ENCODE results near the gene CPLX1. TPM values are rescaled to one million over a fixed set of nuclear protein-coding genes. Genes with fewer than 3 reads are reported as not detected.

CPLX1 gene
- total RNA-seq, 4 donors from 2014 or later, result 0.12 to 0.34 (median 0.13) TPM; not detected in 1

GRCh38 chr4:844752-845232 lies 18.9 kb upstream of the CPLX1 start:
- DNase-seq (ENCODE audit: low spot score in 2 of 2), result no peak
- no peak for TF ChIP-seq POLR2A (IDR thresholded peaks at IDR 0.05)
- TF ChIP-seq CTCF (IDR thresholded peaks at IDR 0.05), result no peak

GRCh38 chr4:839675-840443 lies 13.9 kb upstream of the CPLX1 start:
- 89 to 90% methylated on average over 4 of the region's 4 CpGs for WGBS, 2 donors
- H3K4me3 ChIP-seq (ENCODE audit: low read depth, poor library complexity, severe bottlenecking), result no peak overlapping the region
- intact Hi-C loops (cut with DNase I; ENCODE audit: low total_unique reads), result no loop called here
- no peak for DNase-seq (ENCODE audit: low spot score in 2 of 2)
- TF ChIP-seq POLR2A (IDR thresholded peaks at IDR 0.05) (no peak), CTCF (IDR thresholded peaks at IDR 0.05) (no peak)

More at GRCh38 chr4:844752-845232, 18.9 kb upstream of the CPLX1 start:
- no peak overlapping the region for H3K4me3 ChIP-seq (ENCODE audit: low read depth, poor library complexity, severe bottlenecking)
- 85 to 96% methylated on average over 9 of the region's 10 CpGs for WGBS, 2 donors
- intact Hi-C loops (cut with DNase I; ENCODE audit: low total_unique reads), result no loop called here

GRCh38 chr4:837772-838171 lies 11.8 kb upstream of the CPLX1 start:
- H3K4me3 ChIP-seq (ENCODE audit: low read depth, poor library complexity, severe bottlenecking), result no peak overlapping the region
- TF ChIP-seq CTCF (IDR thresholded peaks at IDR 0.05) (no peak), POLR2A (IDR thresholded peaks at IDR 0.05) (no peak)
- DNase-seq (ENCODE audit: low spot score in 2 of 2), result no peak
- WGBS, 2 donors, result 90 to 97% methylated on average over 1 of the region's 1 CpG
- intact Hi-C loops (cut with DNase I; ENCODE audit: low total_unique reads), result no loop called here

GRCh38 chr4:836750-837301 lies 10.9 kb upstream of the CPLX1 start:
- TF ChIP-seq CTCF (IDR thresholded peaks at IDR 0.05) (no peak), POLR2A (IDR thresholded peaks at IDR 0.05) (no peak)
- intact Hi-C loops (cut with DNase I; ENCODE audit: low total_unique reads), result no loop called here
- DNase-seq (ENCODE audit: low spot score in 2 of 2), result no peak
- WGBS, 2 donors, result 85 to 92% methylated on average over 19 to 21 of the region's 22 CpGs
- no peak overlapping the region for H3K4me3 ChIP-seq (ENCODE audit: low read depth, poor library complexity, severe bottlenecking)

- TF ChIP-seq POLR2A (IDR thresholded peaks at IDR 0.05) (no peak), CTCF (IDR thresholded peaks at IDR 0.05) (no peak)
- no peak for DNase-seq (ENCODE audit: low spot score in 2 of 2)
Measured at GRCh38 chr4:836003-836511, 10.1 kb upstream of the CPLX1 start.

More at GRCh38 chr4:836003-836511, 10.1 kb upstream of the CPLX1 start:
- 93% methylated on average over 32 of the region's 32 CpGs for WGBS, 2 donors
- no peak overlapping the region for H3K4me3 ChIP-seq (ENCODE audit: low read depth, poor library complexity, severe bottlenecking)
- intact Hi-C loops (cut with DNase I; ENCODE audit: low total_unique reads), result no loop called here
